ENCODE measurements around the gene LIN7C. TPM values are rescaled to one million over a fixed set of nuclear protein-coding genes. Genes with fewer than 3 reads are reported as not detected.
A peak's percentile ranks its signal among the peaks of the same experiment; 100 is the strongest.

LIN7C gene
- polyA plus RNA-seq, 2 of the 4 experiments (the other 2 are of a cell fraction): 10.1 to 31.0 TPM

GRCh38 chr11:27456795-27457329 is 49.7 kb downstream of the LIN7C start:
- ChIA-PET CTCF (interaction anchor here (1.1 to 1.2 kb wide), 3 partner anchors 18 to 273 kb away, joined by 3 to 4 read pairs (median 4); no protein-coding TSS in a partner anchor), POLR2A (no interaction called here)
- no peaks in the 10 kb centered on the region for H3K9me3 ChIP-seq
- DNase-seq (ENCODE audit: low read depth in 1 of 2, low spot score in 1 of 2): no peak
- peak; percentile 87 for FAIRE-seq
- no peak for TF ChIP-seq BHLHE40 (IDR thresholded peaks at IDR 0.05; ENCODE audit: low read depth, low read length)
- no peak for TF ChIP-seq BCL3 (IDR thresholded peaks at IDR 0.05)
- TF ChIP-seq CEBPB (IDR thresholded peaks at IDR 0.05): 0 out of 4 replicates have a peak, but pooled peaks of 1 of the 2 experiments have one; percentile 5
- TF ChIP-seq MYC (IDR thresholded peaks at IDR 0.05; ENCODE audit: borderline replicate concordance, low read length): no peak
- no peak for TF ChIP-seq ATOH8 (CRISPR knock-in tag; IDR thresholded peaks at IDR 0.05; ENCODE audit: low read depth)
- H3K27ac ChIP-seq: peak overlapping the region; percentile 78 to 81
- no peak for ATAC-seq
- H3K4me2 ChIP-seq: peak overlapping the region; percentile 87
- H3K4me3 ChIP-seq: peak overlapping the region; percentile 17; the same call in 1 of the 3 replicates
- peaks cover 100% of the 10 kb centered on the region for H3K4me1 ChIP-seq

- peak in 1 of 2 experiments; percentile 73 for DNase-seq (ENCODE audit: low read depth in 1 of 2, low spot score in 1 of 2)
- WGBS (ENCODE audit: missing lambda C conversion rate): 3% methylated on average over 2 of the region's 2 CpGs
- peaks cover 100% of the 10 kb centered on the region for H3K4me1 ChIP-seq
- CTCF ChIA-PET: interaction anchor here (1.1 to 1.8 kb wide), 5 partner anchors 19 to 273 kb away, joined by 3 to 6 read pairs (median 4); no protein-coding TSS in a partner anchor
- H3K4me2 ChIP-seq: peak overlapping the region; percentile 87
- peak; percentile 80 for FAIRE-seq
- H3K4me3 ChIP-seq: peak overlapping the region; percentile 17; the same call in 1 of the 3 replicates
- H3K9me3 ChIP-seq: no peaks in the 10 kb centered on the region
- POLR2A ChIA-PET: no interaction called here
- ATAC-seq: peak; percentile 52 to 66; a peak in 4 of 6 replicates
- H3K27ac ChIP-seq: peak overlapping the region; percentile 78 to 81
- TF ChIP-seq RCOR1 (IDR thresholded peaks at IDR 0.05; ENCODE audit: low read depth, low read length) (no peak), RAD21 (conservative IDR thresholded peaks at IDR 0.05 in 1 of 2, IDR thresholded peaks at IDR 0.05 in 1 of 2) (0 out of 5 replicates have a peak, but pooled peaks of 1 of the 2 experiments have one; percentile 22), CBX2 (IDR thresholded peaks at IDR 0.05; ENCODE audit: borderline replicate concordance, low read depth) (no peak), CBX8 (IDR thresholded peaks at IDR 0.05) (no peak), JUN (IDR thresholded peaks at IDR 0.05) (0 out of 5 replicates have a peak, but pooled peaks have one; percentile 26 to 39), ATOH8 (CRISPR knock-in tag; IDR thresholded peaks at IDR 0.05; ENCODE audit: low read depth) (no peak), USF2 (IDR thresholded peaks at IDR 0.05) (no peak), RFX5 (IDR thresholded peaks at IDR 0.05) (no peak), NPAS2 (CRISPR knock-in tag; IDR thresholded peaks at IDR 0.05; ENCODE audit: borderline replicate concordance) (no peak), ZSCAN20 (CRISPR knock-in tag; IDR thresholded peaks at IDR 0.05) (no peak), HMGXB4 (CRISPR knock-in tag; IDR thresholded peaks at IDR 0.05; ENCODE audit: borderline replicate concordance) (no peak), RARB (CRISPR knock-in tag; IDR thresholded peaks at IDR 0.05) (no peak), POLR2A (IDR thresholded peaks at IDR 0.05; ENCODE audit: low read length) (no peak), TP53 (CRISPR knock-in tag; IDR thresholded peaks at IDR 0.05) (no peak), HOXA7 (CRISPR knock-in tag; IDR thresholded peaks at IDR 0.05) (no peak), NFE2L2 (conservative IDR thresholded peaks at IDR 0.05; ENCODE audit: low read length) (no peak), BCL3 (IDR thresholded peaks at IDR 0.05) (no peak), HDAC2 (IDR thresholded peaks at IDR 0.05) (no peak), SREBF2 (IDR thresholded peaks at IDR 0.05) (no peak), FOXS1 (CRISPR knock-in tag; IDR thresholded peaks at IDR 0.05) (0 out of 2 replicates have a peak, but pooled peaks have one; percentile 44), EP300 (IDR thresholded peaks at IDR 0.05) (peak in 1 of 2 experiments; percentile 50; a peak in 1 of 5 replicates), HES2 (IDR thresholded peaks at IDR 0.05) (no peak)
Measured at GRCh38 chr11:27456140-27456794, 50.3 kb downstream of the LIN7C start.
